Kidney (tissue), 14 donors: ENCODE results near the gene TTLL5. TPM values are rescaled to one million over a fixed set of nuclear protein-coding genes. Genes with fewer than 3 reads are reported as not detected.
A peak's percentile ranks its signal among the peaks of the same experiment; 100 is the strongest.

Experiments
- DNase-seq, 5 donors: peaks; one replicate each; pipeline ENCODE4 v3.0.0-alpha.2; 2013 to 2020
- FAIRE-seq: peaks from 2 replicates; lab custom pipeline; 2012; peaks lifted over from hg19 to GRCh38; lab: Jason Lieb, UNC
- H3K27ac ChIP-seq, 2 donors: one replicate each; pipeline ENCODE4 v1.7.0; 2013; ENCODE audit warnings: low read depth in 2 of 2, low read length in 2 of 2, inconsistent platforms in 1 of 2
- H3K27me3 ChIP-seq: one replicate; pipeline ENCODE4 v1.7.1; 2013; ENCODE audit warnings: low read length, inconsistent platforms; ENCODE audit not compliant: control insufficient read depth, insufficient read depth
- H3K36me3 ChIP-seq, 3 donors: one replicate each; pipeline versions ENCODE4 v1.7.0 to v1.7.1; 2013; ENCODE audit warnings: low read length in 3 of 3, control low read depth in 1 of 3, inconsistent platforms in 1 of 3; ENCODE audit not compliant: insufficient read depth in 3 of 3, control insufficient read depth in 2 of 3
- H3K4me1 ChIP-seq, 3 donors: one replicate each; pipeline versions ENCODE4 v1.7.0 to v1.7.1; 2013; ENCODE audit warnings: low read length in 3 of 3, inconsistent platforms in 1 of 3, low read depth in 1 of 3; ENCODE audit not compliant: control insufficient read depth in 2 of 3, insufficient read depth in 2 of 3
- H3K4me3 ChIP-seq, 3 donors: one replicate each; pipeline versions ENCODE4 v1.7.0 to v1.8.1; 2013; ENCODE audit warnings: low read length in 3 of 3, control low read depth in 1 of 3, inconsistent platforms in 1 of 3
- H3K9ac ChIP-seq, 3 donors: one replicate each; pipeline versions ENCODE4 v1.7.0 to v1.7.1; 2013; ENCODE audit warnings: low read length in 3 of 3, control low read depth in 1 of 3, inconsistent platforms in 1 of 3
- H3K9me3 ChIP-seq, 3 donors: one replicate each; pipeline versions ENCODE4 v1.7.0 to v1.7.1; 2013; ENCODE audit warnings: low read length in 3 of 3, control low read depth in 1 of 3, inconsistent platforms in 1 of 3; ENCODE audit not compliant: control insufficient read depth in 2 of 3, insufficient read depth in 1 of 3
- intact Hi-C: fragments of 100-400 bp; cut with DNase I; formaldehyde crosslinking; loops from one replicate; pipeline ENCODE4 v1.11.1; 2022
- polyA plus RNA-seq: library from polyadenylated mRNA; stranded (reverse); fragments of 350-450 nt; fragmentation: Illumina TruSeq; extraction: RNeasy Lipid Tissue Mini Kit (QIAGEN cat#74804); gene quantifications from one replicate; pipeline ENCODE4 v1.2.3, GENCODE V29; 2014; ENCODE audit warnings: low read depth, low replicate concordance; ENCODE audit not compliant: insufficient read depth
- total RNA-seq: library from RNA; stranded (reverse); fragmentation: NEBNext Ultra II Directional; extraction: Animal tissue kit (Norgen Biotek cat#: 25700); gene quantifications from one replicate; pipeline ENCODE4 v1.2.1, GENCODE V29; 2021
- TF ChIP-seq, protein P1 (sequence below): IDR thresholded peaks from 3 replicates; pipeline ENCODE4 v1.5.1; 2012; ENCODE audit warnings: mild to moderate bottlenecking, moderate library complexity, borderline replicate concordance; ENCODE audit not compliant: insufficient read depth; ENCODE audit errors: extremely low read depth
- donor health status: control.
- donor health status: control.
- donor health status: control.
- donor health status: control.
- donor health status: control.
- donor health status: DM: yes; HTN: yes; CAD: no.
- donor health status: Normal renal cell carcinoma (clear cell type).

Gene TTLL5
- total and polyA plus RNA-seq, 2 donors from 2014 or later = 16.8 to 37.2 TPM

DNA sequence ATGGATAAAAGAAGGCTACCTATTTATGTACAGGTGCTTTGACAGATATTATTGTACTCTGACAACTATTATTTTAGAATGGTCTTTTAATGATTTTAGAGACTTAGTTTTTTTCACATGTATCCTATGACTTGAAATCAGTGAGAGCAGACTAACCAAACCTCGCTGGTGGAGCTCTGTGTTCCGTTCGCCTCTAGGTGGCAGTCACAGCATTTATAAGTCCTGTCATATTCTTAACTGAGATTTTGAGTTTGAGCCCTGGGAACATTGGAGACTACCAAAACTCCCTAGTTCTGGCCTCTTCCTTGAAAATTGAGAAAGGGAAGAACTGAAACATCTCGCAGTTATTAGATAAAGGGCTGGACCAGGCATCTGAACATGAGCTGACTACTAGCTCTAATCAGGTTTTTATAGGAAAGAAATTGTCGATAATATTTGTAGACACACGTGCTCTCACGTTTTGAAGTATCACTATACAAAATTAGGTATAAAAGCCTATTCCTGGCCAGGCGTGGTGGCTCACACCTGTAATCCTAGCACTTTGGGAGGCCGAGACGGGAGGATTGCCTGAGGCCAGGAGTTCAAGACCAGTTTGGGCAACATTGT is 48.3 kb downstream of the TTLL5 start:
- Histone ChIP-seq H3K9ac (no peak overlapping the region), H3K4me3 (no peak overlapping the region), H3K36me3 (peaks cover 2 to 4% (median 2%) of the 10 kb centered on the region in 3 donors), H3K27ac (no peak overlapping the region), H3K9me3 (no peaks in the 10 kb centered on the region), H3K27me3 (no peaks in the 10 kb centered on the region), H3K4me1 (no peaks in the 10 kb centered on the region)
- DNase-seq (peak; percentile 70 to 91 (median 81)), FAIRE-seq (peak; percentile 96)
- intact Hi-C loops = no loop called here
- TF ChIP-seq, protein P1, sequence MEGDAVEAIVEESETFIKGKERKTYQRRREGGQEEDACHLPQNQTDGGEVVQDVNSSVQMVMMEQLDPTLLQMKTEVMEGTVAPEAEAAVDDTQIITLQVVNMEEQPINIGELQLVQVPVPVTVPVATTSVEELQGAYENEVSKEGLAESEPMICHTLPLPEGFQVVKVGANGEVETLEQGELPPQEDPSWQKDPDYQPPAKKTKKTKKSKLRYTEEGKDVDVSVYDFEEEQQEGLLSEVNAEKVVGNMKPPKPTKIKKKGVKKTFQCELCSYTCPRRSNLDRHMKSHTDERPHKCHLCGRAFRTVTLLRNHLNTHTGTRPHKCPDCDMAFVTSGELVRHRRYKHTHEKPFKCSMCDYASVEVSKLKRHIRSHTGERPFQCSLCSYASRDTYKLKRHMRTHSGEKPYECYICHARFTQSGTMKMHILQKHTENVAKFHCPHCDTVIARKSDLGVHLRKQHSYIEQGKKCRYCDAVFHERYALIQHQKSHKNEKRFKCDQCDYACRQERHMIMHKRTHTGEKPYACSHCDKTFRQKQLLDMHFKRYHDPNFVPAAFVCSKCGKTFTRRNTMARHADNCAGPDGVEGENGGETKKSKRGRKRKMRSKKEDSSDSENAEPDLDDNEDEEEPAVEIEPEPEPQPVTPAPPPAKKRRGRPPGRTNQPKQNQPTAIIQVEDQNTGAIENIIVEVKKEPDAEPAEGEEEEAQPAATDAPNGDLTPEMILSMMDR = peak; percentile 88

DNA sequence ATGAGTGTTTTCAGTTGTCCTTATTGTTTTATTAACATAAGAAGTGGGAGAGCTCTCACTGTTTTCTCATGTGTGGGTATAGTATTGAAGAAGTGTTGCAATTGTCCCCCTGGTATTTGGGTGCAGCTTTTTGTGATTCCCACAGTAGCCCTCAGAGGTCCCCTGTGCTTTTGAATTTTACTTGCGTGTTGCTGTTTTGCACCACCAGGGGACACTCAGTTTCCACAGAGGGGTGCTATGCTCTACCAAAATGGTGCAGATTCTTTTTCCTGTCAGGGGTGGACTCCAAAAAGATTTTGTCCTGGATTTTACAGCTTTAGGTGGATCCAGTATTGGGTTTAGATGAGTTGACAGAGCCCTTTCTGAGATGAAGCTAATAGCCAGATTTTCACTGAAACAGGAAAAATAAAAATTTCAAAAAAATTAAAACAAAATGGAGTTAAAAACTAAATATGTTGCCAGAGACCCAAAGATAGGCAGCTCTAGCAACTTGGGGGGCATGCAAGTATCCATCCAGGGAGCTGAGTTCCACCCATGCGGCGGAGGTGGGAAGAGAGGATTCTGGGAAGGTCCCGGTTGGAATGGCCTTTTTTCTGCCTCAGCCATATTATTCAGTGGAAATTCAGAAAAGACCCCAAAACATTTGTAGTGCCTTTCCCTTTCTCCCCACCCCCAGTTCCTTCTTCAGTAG is 50.2 kb downstream of the TTLL5 start:
- Histone ChIP-seq H3K9ac (no peak overlapping the region), H3K4me3 (no peak overlapping the region), H3K27me3 (no peaks in the 10 kb centered on the region), H3K27ac (peak overlapping the region in 1 of 2 donors; percentile 20), H3K36me3 (peaks cover 2 to 4% (median 2%) of the 10 kb centered on the region in 3 donors), H3K4me1 (no peaks in the 10 kb centered on the region), H3K9me3 (no peaks in the 10 kb centered on the region)
- FAIRE-seq (no peak), DNase-seq (peak in 3 of 5 donors; percentile 14 to 60 (median 17))
- TF ChIP-seq, protein P1 = peak; percentile 44
- intact Hi-C loops = loop anchor here (5.0 kb wide), 1 partner anchor 271 kb away; the partner anchor contains the start of gene TGFB3

DNA sequence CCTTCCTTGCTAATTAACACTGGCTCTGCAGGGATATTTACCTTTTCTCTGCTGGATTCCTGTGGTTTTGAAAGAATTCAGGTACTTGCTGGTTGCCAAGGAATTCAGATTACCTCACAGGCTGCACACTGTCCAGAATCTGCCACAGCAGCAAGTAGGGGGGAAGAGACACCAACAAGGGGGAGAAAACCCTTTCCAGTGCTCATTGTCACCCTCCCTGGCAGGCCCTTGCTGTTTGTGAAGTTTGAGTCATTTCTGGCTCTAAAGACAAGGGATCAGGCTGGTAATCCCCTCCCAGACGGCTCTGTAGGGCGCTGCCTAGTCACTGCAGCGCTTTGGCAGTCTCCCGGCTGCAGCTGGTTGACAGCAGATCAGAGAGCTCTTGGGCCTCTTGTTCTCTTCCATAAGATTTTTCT is 50.8 kb downstream of the TTLL5 start:
- Histone ChIP-seq H3K36me3 (peaks cover 2 to 3% (median 2%) of the 10 kb centered on the region in 3 donors), H3K9ac (no peak overlapping the region), H3K4me1 (no peaks in the 10 kb centered on the region), H3K9me3 (no peaks in the 10 kb centered on the region), H3K27me3 (no peaks in the 10 kb centered on the region), H3K27ac (no peak overlapping the region), H3K4me3 (no peak overlapping the region)
- FAIRE-seq (no peak), DNase-seq (peak in 3 of 5 donors; percentile 9 to 91 (median 36))
- intact Hi-C loops = loop anchor here (5.0 kb wide), 1 partner anchor 270 kb away; the partner anchor contains the start of gene TGFB3
- TF ChIP-seq, protein P1 = no peak
